H1 (cell line): ENCODE measurements around the gene ARID3B. TPM values are rescaled to one million over a fixed set of nuclear protein-coding genes. Genes with fewer than 3 reads are reported as not detected.

Source experiments
- CBX5 ChIP-seq: fragments of 300-800, 300-1000 bp; sonication (generic); IDR thresholded peaks from 2 replicates; pipeline ENCODE4 v1.7.1; 2016; ENCODE audit warnings: antibody characterized with exemption, low read length, low read depth
- GABPA ChIP-seq: IDR thresholded peaks from 2 replicates; pipeline ENCODE4 v1.6.1; 2011; ENCODE audit warnings: mild to moderate bottlenecking, low read length, moderate library complexity, borderline replicate concordance; ENCODE audit not compliant: insufficient read depth
- KDM1A ChIP-seq: fragments of 200-600, 300-600 bp; sonication (generic); IDR thresholded peaks from 2 replicates; pipeline ENCODE4 v1.7.1; 2016; ENCODE audit warnings: mild to moderate bottlenecking, low read length, borderline replicate concordance
- POU5F1 ChIP-seq: IDR thresholded peaks from 2 replicates; pipeline ENCODE4 v1.6.1; 2011; ENCODE audit warnings: low read depth, mild to moderate bottlenecking, low read length, moderate library complexity
- SIN3A ChIP-seq, 2 experiments: IDR thresholded peaks in 1 of 2; conservative IDR thresholded peaks in 1 of 2; 2 replicates each; pipeline ENCODE4 v1.6.1; 2011 to 2012; ENCODE audit warnings: low read length in 2 of 2, improper control_type of control experiment in 1 of 2, low read depth in 1 of 2, mild to moderate bottlenecking in 1 of 2
- SIRT6 ChIP-seq: IDR thresholded peaks from one replicate; pipeline ENCODE4 v1.7.1; 2012; ENCODE audit warnings: low read length, inconsistent platforms
- SP1 ChIP-seq: IDR thresholded peaks from 2 replicates; pipeline ENCODE4 v1.6.1; 2011; ENCODE audit warnings: low read depth, low read length
- TAF1 ChIP-seq: IDR thresholded peaks from 2 replicates; pipeline ENCODE4 v1.6.1; 2011; ENCODE audit warnings: mild to moderate bottlenecking, low read depth, low read length
- TAF7 ChIP-seq: optimal IDR thresholded peaks from 2 replicates; pipeline ENCODE3; 2011; ENCODE audit warnings: low read depth, mild to moderate bottlenecking, inconsistent platforms, low read length, moderate library complexity, borderline replicate concordance
- TBP ChIP-seq: IDR thresholded peaks from 2 replicates; pipeline ENCODE4 v1.6.1; 2011; ENCODE audit warnings: low read depth, low read length, improper control_type of control experiment
- polyA plus RNA-seq, 7 experiments: library from polyadenylated mRNA; depleted of rRNA in 3 of 7; stranded (reverse) in 5 of 7; unstranded in 2 of 7; fragments of >200 nt in 5 of 7; fragments of 200-250 nt in 2 of 7; gene quantifications; 1 replicate in 5 of 7; 2 replicates in 1 of 7; 4 replicates in 1 of 7; pipeline versions ENCODE4 v1.2.1 to v1.2.3, GENCODE V29; 2011 to 2013; ENCODE audit warnings: missing spikeins in 2 of 7, mixed read lengths in 2 of 7
- total RNA-seq: library from RNA; stranded (reverse); fragmentation: NEBNext Ultra II Directional; extraction: Animal tissue kit (Norgen Biotek cat#: 25700); gene quantifications from 2 replicates; pipeline ENCODE4 v1.2.1, GENCODE V29; 2021
- TF ChIP-seq, protein P1 (sequence below): fragments of 300-600 bp; sonication (generic); IDR thresholded peaks from 2 replicates; pipeline ENCODE4 v1.7.1; 2012; ENCODE audit warnings: low read length, moderate library complexity, mild to moderate bottlenecking, inconsistent platforms; ENCODE audit not compliant: insufficient replicate concordance

The ARID3B gene
- total and polyA plus RNA-seq, 2 of the 8 experiments (the other 6 are each of a cell fraction or from before 2014, with no cell fraction given) = 81.0 to 115 TPM

DNA sequence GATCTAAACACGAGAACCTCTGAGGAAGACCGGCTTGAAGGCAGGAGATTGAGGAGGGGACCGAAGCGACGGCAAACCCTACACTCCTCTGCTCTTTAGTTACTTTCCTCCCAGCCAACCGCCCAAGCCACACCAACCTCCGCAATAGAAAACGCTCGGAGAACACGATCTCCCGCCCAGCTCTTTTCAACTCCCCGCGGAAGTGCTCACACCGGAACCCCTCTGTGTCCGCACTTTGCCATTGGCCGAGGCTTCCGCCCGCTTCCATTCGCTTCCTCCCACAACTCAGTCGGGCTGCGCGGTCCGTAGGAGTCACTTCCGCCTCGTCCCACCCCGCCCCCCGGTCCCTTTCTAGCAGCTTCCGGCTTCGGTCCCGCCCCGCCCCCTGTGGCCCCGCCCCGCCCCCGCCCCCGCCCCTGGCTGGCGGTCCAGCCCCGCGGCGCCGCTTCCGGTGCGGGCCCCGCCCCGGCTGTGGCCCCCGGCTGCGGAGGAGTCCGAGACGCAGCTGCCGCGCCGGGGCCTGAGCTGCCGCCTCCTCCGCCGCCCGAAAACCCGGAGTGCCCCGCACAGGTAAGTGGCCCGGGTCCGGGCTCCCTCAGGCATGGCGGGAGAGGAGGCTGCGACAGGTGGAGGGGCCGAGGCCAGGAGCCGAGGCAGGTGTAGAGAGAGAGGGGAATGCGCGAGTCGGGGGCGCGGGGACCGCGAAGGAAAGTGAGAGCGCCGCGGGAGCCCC, at the start of gene ARID3B (continued):
- TF ChIP-seq SP1 = no peak
- no peak for TF ChIP-seq SIRT6
- no peak for TF ChIP-seq CBX5
- peak; percentile 64 for TF ChIP-seq TAF7
- TF ChIP-seq KDM1A = no peak
- peak; percentile 93 for TF ChIP-seq TAF1
- TF ChIP-seq TBP = peak; percentile 82
- TF ChIP-seq GABPA = peak; percentile 88; the same call in 1 of the 2 replicates
- TF ChIP-seq, protein P1, sequence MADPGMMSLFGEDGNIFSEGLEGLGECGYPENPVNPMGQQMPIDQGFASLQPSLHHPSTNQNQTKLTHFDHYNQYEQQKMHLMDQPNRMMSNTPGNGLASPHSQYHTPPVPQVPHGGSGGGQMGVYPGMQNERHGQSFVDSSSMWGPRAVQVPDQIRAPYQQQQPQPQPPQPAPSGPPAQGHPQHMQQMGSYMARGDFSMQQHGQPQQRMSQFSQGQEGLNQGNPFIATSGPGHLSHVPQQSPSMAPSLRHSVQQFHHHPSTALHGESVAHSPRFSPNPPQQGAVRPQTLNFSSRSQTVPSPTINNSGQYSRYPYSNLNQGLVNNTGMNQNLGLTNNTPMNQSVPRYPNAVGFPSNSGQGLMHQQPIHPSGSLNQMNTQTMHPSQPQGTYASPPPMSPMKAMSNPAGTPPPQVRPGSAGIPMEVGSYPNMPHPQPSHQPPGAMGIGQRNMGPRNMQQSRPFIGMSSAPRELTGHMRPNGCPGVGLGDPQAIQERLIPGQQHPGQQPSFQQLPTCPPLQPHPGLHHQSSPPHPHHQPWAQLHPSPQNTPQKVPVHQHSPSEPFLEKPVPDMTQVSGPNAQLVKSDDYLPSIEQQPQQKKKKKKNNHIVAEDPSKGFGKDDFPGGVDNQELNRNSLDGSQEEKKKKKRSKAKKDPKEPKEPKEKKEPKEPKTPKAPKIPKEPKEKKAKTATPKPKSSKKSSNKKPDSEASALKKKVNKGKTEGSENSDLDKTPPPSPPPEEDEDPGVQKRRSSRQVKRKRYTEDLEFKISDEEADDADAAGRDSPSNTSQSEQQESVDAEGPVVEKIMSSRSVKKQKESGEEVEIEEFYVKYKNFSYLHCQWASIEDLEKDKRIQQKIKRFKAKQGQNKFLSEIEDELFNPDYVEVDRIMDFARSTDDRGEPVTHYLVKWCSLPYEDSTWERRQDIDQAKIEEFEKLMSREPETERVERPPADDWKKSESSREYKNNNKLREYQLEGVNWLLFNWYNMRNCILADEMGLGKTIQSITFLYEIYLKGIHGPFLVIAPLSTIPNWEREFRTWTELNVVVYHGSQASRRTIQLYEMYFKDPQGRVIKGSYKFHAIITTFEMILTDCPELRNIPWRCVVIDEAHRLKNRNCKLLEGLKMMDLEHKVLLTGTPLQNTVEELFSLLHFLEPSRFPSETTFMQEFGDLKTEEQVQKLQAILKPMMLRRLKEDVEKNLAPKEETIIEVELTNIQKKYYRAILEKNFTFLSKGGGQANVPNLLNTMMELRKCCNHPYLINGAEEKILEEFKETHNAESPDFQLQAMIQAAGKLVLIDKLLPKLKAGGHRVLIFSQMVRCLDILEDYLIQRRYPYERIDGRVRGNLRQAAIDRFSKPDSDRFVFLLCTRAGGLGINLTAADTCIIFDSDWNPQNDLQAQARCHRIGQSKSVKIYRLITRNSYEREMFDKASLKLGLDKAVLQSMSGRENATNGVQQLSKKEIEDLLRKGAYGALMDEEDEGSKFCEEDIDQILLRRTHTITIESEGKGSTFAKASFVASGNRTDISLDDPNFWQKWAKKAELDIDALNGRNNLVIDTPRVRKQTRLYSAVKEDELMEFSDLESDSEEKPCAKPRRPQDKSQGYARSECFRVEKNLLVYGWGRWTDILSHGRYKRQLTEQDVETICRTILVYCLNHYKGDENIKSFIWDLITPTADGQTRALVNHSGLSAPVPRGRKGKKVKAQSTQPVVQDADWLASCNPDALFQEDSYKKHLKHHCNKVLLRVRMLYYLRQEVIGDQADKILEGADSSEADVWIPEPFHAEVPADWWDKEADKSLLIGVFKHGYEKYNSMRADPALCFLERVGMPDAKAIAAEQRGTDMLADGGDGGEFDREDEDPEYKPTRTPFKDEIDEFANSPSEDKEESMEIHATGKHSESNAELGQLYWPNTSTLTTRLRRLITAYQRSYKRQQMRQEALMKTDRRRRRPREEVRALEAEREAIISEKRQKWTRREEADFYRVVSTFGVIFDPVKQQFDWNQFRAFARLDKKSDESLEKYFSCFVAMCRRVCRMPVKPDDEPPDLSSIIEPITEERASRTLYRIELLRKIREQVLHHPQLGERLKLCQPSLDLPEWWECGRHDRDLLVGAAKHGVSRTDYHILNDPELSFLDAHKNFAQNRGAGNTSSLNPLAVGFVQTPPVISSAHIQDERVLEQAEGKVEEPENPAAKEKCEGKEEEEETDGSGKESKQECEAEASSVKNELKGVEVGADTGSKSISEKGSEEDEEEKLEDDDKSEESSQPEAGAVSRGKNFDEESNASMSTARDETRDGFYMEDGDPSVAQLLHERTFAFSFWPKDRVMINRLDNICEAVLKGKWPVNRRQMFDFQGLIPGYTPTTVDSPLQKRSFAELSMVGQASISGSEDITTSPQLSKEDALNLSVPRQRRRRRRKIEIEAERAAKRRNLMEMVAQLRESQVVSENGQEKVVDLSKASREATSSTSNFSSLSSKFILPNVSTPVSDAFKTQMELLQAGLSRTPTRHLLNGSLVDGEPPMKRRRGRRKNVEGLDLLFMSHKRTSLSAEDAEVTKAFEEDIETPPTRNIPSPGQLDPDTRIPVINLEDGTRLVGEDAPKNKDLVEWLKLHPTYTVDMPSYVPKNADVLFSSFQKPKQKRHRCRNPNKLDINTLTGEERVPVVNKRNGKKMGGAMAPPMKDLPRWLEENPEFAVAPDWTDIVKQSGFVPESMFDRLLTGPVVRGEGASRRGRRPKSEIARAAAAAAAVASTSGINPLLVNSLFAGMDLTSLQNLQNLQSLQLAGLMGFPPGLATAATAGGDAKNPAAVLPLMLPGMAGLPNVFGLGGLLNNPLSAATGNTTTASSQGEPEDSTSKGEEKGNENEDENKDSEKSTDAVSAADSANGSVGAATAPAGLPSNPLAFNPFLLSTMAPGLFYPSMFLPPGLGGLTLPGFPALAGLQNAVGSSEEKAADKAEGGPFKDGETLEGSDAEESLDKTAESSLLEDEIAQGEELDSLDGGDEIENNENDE = no peak
- TF ChIP-seq SIN3A (conservative IDR thresholded peaks at IDR 0.05 in 1 of 2, IDR thresholded peaks at IDR 0.05 in 1 of 2; ENCODE audit: low read depth in 1 of 2, low read length in 2 of 2) = peak in 1 of 2 experiments; percentile 77; a peak in 2 of 4 replicates
- no peak for TF ChIP-seq POU5F1
